Activated naive CD4-positive, alpha-beta T cell treated with anti-CD3 and anti-CD28 coated beads, Interleukin-2, amount 50 U/mL, for 16 hours (primary cell): Measurements from ENCODE around the gene ELSPBP1.
"Not testable (repeated sequence)": the region's sequence is repeated elsewhere in the genome, so short reads cannot be mapped to it uniquely, and the experiment has no call there.

ENCODE experiments used
- DNase-seq: peaks from one replicate; pipeline ENCODE4 v3.0.0-alpha.2; 2020

Gene ELSPBP1

GRCh38 chr19:47994209-47994802, at the start of gene ELSPBP1:
ELSPBP1 (plus strand) TSS chr19:47994632; CDS start chr19:48008668, 14,036 bp downstream.
- no peak for DNase-seq

GRCh38 chr19:47949852-47950521, 44.4 kb upstream of the ELSPBP1 start:
- DNase-seq: peak; percentile 19

GRCh38 chr19:47952132-47952531, 42.3 kb upstream of the ELSPBP1 start:
- not testable (repeated sequence) for DNase-seq

GRCh38 chr19:47955936-47956335, 38.5 kb upstream of the ELSPBP1 start:
- DNase-seq: peak; percentile 19

- DNase-seq: no peak
Measured at GRCh38 chr19:47973529-47973928, 20.9 kb upstream of the ELSPBP1 start.

GRCh38 chr19:47991191-47991808, 3.1 kb upstream of the ELSPBP1 start:
- no peak for DNase-seq

- DNase-seq: no peak
Measured at GRCh38 chr19:47992070-47992469, 2.4 kb upstream of the ELSPBP1 start, which contains the start of gene BSPH1. BSPH1 (minus strand) TSS chr19:47992170; CDS start chr19:47992081, 89 bp downstream.

- no peak for DNase-seq
Measured at GRCh38 chr19:47996230-47996727, 1.8 kb downstream of the ELSPBP1 start.

- DNase-seq: no peak
Measured at GRCh38 chr19:47998800-47999199, 4.4 kb downstream of the ELSPBP1 start.

- DNase-seq: no peak
Measured at GRCh38 chr19:48000846-48001245, 6.4 kb downstream of the ELSPBP1 start.

GRCh38 chr19:48004236-48004635, 9.8 kb downstream of the ELSPBP1 start:
- DNase-seq: no peak

- no peak for DNase-seq
Measured at GRCh38 chr19:48006762-48007161, 12.3 kb downstream of the ELSPBP1 start.

GRCh38 chr19:48010932-48011758, 16.7 kb downstream of the ELSPBP1 start:
- DNase-seq: no peak

- DNase-seq: no peak
Measured at GRCh38 chr19:48020686-48021085, 26.3 kb downstream of the ELSPBP1 start.

GRCh38 chr19:48023011-48023410, 28.6 kb downstream of the ELSPBP1 start:
- no peak for DNase-seq

GRCh38 chr19:48023518-48023917, 29.1 kb downstream of the ELSPBP1 start:
- DNase-seq: no peak

GRCh38 chr19:48025480-48025879, 31.0 kb downstream of the ELSPBP1 start:
- no peak for DNase-seq

GRCh38 chr19:48029431-48029830, 35.0 kb downstream of the ELSPBP1 start:
- no peak for DNase-seq

- no peak for DNase-seq
Measured at GRCh38 chr19:48030073-48030472, 35.6 kb downstream of the ELSPBP1 start.

- DNase-seq: no peak
Measured at GRCh38 chr19:48033604-48034003, 39.2 kb downstream of the ELSPBP1 start.

- no peak for DNase-seq
Measured at GRCh38 chr19:48036765-48037164, 42.3 kb downstream of the ELSPBP1 start.

GRCh38 chr19:48041877-48042580, 47.6 kb downstream of the ELSPBP1 start:
- DNase-seq: no peak
